ENCODE measurements around the gene MAP2K5.
A peak's percentile ranks its signal among the peaks of the same experiment; 100 is the strongest.

Gene MAP2K5

DNA sequence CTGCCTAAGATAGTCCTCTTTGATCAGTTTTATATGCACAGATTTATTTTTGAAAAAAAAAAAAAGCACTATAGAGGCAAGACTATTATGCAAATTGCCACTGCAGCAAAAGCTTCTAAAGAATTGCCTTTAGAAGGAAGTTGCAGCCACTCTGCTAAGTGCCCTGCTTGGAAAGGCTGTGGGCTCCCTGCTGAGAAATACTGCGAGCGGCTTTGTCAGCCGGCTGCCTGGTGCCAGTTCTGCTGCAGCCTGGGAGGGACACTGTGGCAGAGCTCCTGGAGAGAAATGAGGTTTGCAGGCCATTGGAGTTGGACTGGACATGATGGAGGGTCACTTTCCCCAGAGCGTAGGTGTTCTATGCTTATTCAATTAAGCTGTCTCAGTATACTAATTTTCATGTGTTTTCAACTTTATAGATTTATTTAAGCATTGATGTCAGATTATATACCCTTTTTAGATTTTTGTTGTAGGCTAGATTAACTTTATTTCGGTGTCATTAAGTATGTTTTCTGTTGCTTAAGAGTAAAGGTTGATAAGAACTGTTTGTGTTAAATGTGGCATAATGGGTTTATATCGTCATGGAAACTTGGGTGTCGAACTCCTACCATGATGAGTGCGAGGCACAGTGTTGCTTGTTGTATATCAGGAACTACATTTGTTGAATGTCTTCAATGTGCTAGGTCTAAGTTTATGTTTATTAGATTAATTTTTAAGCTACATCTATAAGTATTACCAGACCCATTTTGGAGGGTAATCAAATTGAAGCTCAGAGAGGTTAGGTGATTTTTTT is 6.6 kb downstream of the MAP2K5 start:
- no peak for TF ChIP-seq POU6F1 (CRISPR knock-in tag; IDR thresholded peaks at IDR 0.05; ENCODE audit: borderline replicate concordance, low read depth)
- no peak for TF ChIP-seq ZFP30 (CRISPR knock-in tag; IDR thresholded peaks at IDR 0.05)
- TF ChIP-seq, protein P1, sequence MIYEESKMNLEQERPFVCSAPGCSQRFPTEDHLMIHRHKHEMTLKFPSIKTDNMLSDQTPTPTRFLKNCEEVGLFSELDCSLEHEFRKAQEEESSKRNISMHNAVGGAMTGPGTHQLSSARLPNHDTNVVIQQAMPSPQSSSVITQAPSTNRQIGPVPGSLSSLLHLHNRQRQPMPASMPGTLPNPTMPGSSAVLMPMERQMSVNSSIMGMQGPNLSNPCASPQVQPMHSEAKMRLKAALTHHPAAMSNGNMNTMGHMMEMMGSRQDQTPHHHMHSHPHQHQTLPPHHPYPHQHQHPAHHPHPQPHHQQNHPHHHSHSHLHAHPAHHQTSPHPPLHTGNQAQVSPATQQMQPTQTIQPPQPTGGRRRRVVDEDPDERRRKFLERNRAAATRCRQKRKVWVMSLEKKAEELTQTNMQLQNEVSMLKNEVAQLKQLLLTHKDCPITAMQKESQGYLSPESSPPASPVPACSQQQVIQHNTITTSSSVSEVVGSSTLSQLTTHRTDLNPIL (CRISPR knock-in tag; IDR thresholded peaks at IDR 0.05; ENCODE audit: low read depth), result no peak
- no peak for TF ChIP-seq OSR1 (CRISPR knock-in tag; IDR thresholded peaks at IDR 0.05)
- no peak for TF ChIP-seq ZFP3 (CRISPR knock-in tag; IDR thresholded peaks at IDR 0.05)
- TF ChIP-seq ZNF70 (CRISPR knock-in tag; IDR thresholded peaks at IDR 0.05), result no peak
- TF ChIP-seq, protein P2, sequence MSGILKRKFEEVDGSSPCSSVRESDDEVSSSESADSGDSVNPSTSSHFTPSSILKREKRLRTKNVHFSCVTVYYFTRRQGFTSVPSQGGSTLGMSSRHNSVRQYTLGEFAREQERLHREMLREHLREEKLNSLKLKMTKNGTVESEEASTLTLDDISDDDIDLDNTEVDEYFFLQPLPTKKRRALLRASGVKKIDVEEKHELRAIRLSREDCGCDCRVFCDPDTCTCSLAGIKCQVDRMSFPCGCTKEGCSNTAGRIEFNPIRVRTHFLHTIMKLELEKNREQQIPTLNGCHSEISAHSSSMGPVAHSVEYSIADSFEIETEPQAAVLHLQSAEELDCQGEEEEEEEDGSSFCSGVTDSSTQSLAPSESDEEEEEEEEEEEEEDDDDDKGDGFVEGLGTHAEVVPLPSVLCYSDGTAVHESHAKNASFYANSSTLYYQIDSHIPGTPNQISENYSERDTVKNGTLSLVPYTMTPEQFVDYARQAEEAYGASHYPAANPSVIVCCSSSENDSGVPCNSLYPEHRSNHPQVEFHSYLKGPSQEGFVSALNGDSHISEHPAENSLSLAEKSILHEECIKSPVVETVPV (CRISPR knock-in tag; IDR thresholded peaks at IDR 0.05), result no peak
- no peak for TF ChIP-seq TOX (CRISPR knock-in tag; IDR thresholded peaks at IDR 0.05; ENCODE audit: borderline replicate concordance)
- TF ChIP-seq PATZ1 (CRISPR knock-in tag; IDR thresholded peaks at IDR 0.05; ENCODE audit: borderline replicate concordance), result no peak
- TF ChIP-seq PPARA (CRISPR knock-in tag; IDR thresholded peaks at IDR 0.05; ENCODE audit: borderline replicate concordance), result no peak
- no peak for TF ChIP-seq ZNF8 (CRISPR knock-in tag; IDR thresholded peaks at IDR 0.05)
- no peak for TF ChIP-seq RARB (CRISPR knock-in tag; IDR thresholded peaks at IDR 0.05)
- peak; percentile 75 for ATAC-seq

DNA sequence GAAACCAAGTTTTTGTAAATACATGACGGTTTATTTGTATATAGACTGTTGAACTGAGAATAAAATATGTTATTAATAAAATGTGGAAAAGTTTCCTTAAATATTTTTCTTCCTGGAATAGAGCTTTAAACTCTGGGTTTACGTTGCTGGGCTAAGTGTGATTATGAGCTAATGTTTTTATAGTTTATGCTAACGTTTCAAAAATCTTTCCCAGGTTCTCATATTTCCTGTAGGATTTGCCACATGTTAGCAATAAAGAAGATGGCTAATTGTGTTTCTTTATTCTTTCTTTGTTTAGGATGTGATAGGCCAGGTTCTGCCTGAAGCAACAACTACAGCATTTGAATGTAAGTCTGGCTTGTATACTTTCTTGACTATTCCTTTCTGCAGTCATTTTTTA is 7.2 kb downstream of the MAP2K5 start:
- no peak for TF ChIP-seq TOX (CRISPR knock-in tag; IDR thresholded peaks at IDR 0.05; ENCODE audit: borderline replicate concordance)
- TF ChIP-seq, protein P2 (CRISPR knock-in tag; IDR thresholded peaks at IDR 0.05), result no peak
- TF ChIP-seq BACH2 (CRISPR knock-in tag; IDR thresholded peaks at IDR 0.05; ENCODE audit: borderline replicate concordance), result no peak
- no peak for TF ChIP-seq RARB (CRISPR knock-in tag; IDR thresholded peaks at IDR 0.05)
- no peak for TF ChIP-seq ZFP30 (CRISPR knock-in tag; IDR thresholded peaks at IDR 0.05)
- TF ChIP-seq ESRRG (CRISPR knock-in tag; IDR thresholded peaks at IDR 0.05), result no peak
- TF ChIP-seq OSR1 (CRISPR knock-in tag; IDR thresholded peaks at IDR 0.05), result no peak
- TF ChIP-seq TSHZ2 (CRISPR knock-in tag; IDR thresholded peaks at IDR 0.05), result no peak
- no peak for TF ChIP-seq PATZ1 (CRISPR knock-in tag; IDR thresholded peaks at IDR 0.05; ENCODE audit: borderline replicate concordance)

More for the DNA sequence above, 7.2 kb downstream of the MAP2K5 start:
- no peak for ATAC-seq
